Stimulated activated CD8-positive, alpha-beta memory T cell treated with anti-CD3 and anti-CD28 coated beads, Interleukin-4, amount 100 ng/mL, for 1 hour (primary cell): ENCODE measurements around the gene SCPEP1.

ENCODE experiments used
- DNase-seq, 2 donors: peaks; one replicate each; pipeline ENCODE4 v3.0.0-alpha.2; 2020; ENCODE audit warnings: low read depth in 2 of 2, low spot score in 1 of 2

The SCPEP1 gene

GRCh38 chr17:56994009-56994792, 16.3 kb downstream of the SCPEP1 start:
- no peak for DNase-seq

- no peak for DNase-seq
These were observed 17.8 kb downstream of the SCPEP1 start for GRCh38 chr17:56995766-56996165.

GRCh38 chr17:56997313-56997712, 19.4 kb downstream of the SCPEP1 start:
- no peak for DNase-seq

- no peak for DNase-seq
These were observed 23.6 kb downstream of the SCPEP1 start for GRCh38 chr17:57001541-57001940.

- no peak for DNase-seq
These were observed 25.0 kb downstream of the SCPEP1 start for GRCh38 chr17:57002904-57003303.

- DNase-seq: no peak
These were observed 27.1 kb downstream of the SCPEP1 start for GRCh38 chr17:57004944-57005579.

- no peak for DNase-seq
These were observed 28.1 kb downstream of the SCPEP1 start for GRCh38 chr17:57006040-57006439.

GRCh38 chr17:57008958-57009357, 31.0 kb downstream of the SCPEP1 start:
- no peak for DNase-seq

- DNase-seq: peak; percentile 17 to 18
These were observed 32.0 kb downstream of the SCPEP1 start for GRCh38 chr17:57009737-57010445.

- DNase-seq: no peak
These were observed 32.6 kb downstream of the SCPEP1 start for GRCh38 chr17:57010487-57010886.

GRCh38 chr17:57011491-57012015, 33.6 kb downstream of the SCPEP1 start:
- no peak for DNase-seq

GRCh38 chr17:57016071-57016763, 38.3 kb downstream of the SCPEP1 start:
- DNase-seq: no peak

- DNase-seq: no peak
These were observed 38.8 kb downstream of the SCPEP1 start for GRCh38 chr17:57016764-57017116.

GRCh38 chr17:57017625-57018024, 39.7 kb downstream of the SCPEP1 start:
- DNase-seq: no peak

- no peak for DNase-seq
These were observed 42.3 kb downstream of the SCPEP1 start for GRCh38 chr17:57020208-57020607.

GRCh38 chr17:57021226-57021940, 43.5 kb downstream of the SCPEP1 start:
- DNase-seq: no peak

GRCh38 chr17:57025876-57026275, 47.9 kb downstream of the SCPEP1 start:
- DNase-seq: no peak

- DNase-seq: no peak
These were observed 49.9 kb downstream of the SCPEP1 start for GRCh38 chr17:57027852-57028251.

- DNase-seq: no peak
These were observed 54.4 kb downstream of the SCPEP1 start for GRCh38 chr17:57032343-57032742.

GRCh38 chr17:57033296-57033695, 55.4 kb downstream of the SCPEP1 start:
- DNase-seq: no peak
